ENCODE measurements around the gene PPP2R2D.

Gene PPP2R2D

DNA sequence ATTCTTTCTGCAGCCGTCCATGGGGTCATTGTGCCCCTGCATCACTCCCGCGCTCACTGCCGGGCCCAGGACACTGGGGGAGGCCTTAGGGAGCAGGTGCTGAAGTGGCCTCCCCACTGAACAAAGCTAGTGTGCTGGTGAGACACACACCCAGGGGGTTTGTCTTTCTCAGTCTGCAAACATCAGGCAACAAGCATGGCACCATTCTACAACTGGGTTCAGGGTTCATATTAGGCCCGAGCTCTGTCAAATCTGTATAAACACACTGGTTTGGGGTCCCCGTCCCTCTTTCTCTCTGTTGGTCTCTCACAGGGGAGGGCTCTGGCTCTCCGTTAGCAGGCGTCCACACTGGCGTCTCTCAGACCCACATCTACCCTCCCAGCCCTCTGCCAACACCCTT, 11.1 kb upstream of the PPP2R2D start:
- no peak for DNase-seq (ENCODE audit: low spot score)

DNA sequence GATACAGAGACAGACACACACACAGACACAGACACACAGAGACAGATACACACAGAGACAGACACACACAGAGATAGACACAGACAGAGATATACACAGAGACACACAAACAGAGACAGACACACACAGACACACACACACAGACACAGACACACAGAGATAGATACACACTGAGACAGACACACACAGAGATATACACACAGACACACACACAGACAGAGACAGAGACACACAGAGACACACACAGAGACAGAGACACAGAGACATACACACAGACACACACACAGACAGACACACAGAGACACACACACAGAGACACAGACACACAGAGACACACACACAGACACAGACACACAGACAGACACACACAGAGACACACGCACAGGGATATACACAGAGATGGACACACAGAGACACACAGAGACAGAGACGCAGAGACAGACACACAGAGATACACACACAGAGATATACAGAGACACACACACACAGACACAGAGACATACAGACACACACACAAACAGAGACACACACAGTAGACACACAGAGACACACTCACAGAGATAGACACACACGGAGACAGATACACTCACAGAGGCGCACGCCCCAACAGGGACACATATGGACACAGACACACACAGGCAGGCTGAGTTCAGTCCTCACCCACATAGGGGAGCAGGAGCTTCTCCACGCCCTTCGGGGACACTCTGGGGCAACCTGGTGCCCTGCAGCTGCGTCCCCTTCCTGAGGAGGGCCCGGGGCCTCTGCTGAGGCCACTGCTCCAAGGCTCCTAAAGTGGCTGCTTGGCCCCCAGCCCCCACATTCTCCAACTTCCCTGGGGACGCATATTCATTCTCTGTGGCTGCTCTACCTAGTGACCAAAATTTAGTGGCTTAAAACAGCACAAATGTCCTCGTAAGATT, 10.3 kb upstream of the PPP2R2D start:
- DNase-seq (ENCODE audit: low spot score) = no peak

DNA sequence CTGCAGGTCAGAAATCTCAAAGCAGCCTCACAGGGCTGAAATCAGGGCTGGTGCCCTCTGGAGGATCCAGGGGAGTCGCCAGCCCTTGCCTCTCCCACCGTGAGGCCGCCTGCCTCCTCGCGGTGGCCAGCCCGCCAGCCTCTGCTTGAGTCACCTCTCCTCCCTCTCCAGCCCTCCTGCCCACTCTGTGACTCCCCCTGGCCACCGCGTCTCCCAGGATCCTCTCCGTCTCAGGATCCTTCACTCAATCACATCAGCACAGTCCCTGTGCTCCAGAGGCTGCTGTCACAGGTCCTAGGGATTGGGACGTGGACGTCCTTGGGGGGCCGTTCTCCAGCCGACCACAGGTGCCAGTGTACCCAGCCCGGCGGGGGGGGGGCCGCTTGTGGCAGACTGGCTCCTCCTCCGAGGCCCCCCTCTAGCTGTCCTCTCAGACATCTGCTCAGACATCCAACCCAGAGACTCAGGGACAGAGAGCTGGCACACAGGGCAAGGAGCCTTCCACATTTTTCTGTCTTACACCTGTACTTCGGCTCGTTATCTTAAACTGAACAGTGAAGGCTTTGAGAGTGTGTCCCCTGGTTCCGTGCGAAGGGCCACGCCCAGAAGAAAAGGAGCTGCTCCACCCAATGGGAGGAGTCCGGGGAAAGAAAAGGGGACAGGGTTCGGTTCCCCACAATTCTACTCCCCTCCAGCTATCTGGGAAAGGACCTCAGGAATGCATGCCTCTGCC, 9.4 kb upstream of the PPP2R2D start:
- peak; percentile 82 for DNase-seq (ENCODE audit: low spot score)

DNA sequence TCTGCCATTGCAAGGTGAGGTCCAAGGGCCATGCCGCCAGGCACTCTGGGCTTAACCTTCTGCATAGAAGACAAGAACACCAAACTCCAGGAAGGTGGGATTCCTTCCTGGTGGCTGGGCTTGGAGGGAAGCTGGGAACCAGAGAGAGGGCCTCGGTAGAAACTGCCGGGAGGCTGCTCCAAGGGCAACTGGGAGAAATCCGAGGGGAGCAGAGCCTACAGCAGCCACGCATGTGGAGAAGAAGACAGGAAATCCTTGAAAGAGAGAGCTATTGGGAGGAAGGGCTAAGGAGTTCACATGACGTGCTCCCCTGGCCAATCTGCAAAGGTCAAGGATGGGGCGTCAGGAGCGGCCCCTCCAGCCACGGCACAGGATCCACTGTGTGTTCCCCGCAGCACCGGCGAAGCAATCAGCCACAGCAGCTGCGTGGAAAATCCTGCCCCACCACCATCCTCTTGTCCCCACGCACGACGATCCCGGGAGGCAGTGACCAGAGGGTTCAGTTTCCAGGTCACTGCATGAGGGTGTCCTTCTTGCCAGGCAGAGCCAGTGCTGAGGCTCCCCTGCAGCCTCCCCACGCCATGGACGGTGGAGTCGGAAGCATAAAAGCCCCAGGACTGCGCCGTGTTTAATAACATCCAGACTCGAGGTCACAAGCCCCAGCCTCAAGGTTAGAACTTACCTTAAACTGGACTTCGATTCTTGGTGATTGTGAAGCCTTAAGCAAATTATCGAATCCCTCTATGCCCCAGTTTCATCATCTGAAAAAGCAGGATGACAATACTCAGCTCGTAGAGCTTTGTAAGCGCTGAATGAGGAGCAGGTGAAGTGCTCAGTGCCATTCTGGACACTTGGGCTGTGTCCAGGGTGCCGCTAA, 8.6 kb upstream of the PPP2R2D start:
- DNase-seq (ENCODE audit: low spot score) = no peak

DNA sequence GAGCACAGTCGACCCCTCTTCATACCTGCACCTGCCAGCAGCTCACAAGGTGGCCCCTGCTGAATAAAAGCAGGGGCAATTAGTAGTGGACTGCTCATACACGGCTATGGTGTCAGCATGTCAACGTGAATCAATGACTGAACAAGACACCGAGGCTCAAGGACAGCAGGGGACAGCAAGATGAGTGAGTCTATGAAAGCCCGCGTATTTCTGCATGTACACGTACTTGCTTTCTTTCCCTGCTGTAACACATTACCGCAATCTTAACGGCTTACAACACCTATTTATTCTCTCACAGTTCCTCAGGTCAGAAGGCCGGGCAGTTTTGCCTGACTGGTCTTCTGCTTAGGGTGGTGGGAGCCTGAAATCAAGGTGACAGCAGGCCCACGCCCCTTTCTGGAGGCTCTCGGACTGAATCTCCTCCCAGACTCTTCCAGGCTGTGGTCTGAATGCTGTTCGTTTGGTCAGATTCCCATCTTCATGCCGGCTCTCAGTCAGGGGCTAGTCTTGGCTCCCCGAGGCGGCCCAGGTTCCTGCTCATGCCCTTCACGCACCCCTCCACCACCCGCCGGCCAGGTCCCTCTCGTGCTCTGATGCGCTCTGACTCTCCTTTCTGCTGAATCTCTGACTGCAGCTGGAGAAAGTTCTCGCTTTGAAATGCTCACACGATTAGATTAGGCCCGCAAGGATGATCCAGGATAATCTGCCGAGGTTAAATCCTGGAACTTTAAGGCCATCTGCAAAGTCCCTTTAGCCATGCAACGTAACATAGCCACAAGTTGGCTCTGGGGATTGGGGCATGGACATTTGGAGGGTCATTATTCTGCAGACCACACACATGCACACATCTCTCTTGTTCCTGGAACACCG, 7.8 kb upstream of the PPP2R2D start:
- DNase-seq (ENCODE audit: low spot score) = no peak

DNA sequence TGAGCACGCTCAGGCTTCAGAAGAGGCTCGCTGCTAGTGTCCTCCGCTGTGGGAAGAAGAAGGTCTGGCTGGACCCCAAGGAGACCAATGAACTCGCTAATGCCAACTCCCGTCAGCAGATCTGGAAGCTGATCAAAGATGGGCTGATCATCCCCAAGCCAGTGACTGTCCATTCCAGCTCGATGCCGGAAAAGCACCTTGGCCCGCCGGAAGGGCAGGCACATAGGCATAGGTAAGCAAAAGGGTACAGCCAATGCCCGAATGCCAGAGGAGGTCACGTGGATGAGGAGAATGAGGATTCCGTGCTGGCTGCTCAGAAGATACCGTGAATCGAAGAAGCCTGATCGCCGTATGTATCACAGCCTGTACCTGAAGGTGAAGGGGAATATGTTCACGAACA, 5.7 kb upstream of the PPP2R2D start:
- no peak for DNase-seq (ENCODE audit: low spot score)

DNA sequence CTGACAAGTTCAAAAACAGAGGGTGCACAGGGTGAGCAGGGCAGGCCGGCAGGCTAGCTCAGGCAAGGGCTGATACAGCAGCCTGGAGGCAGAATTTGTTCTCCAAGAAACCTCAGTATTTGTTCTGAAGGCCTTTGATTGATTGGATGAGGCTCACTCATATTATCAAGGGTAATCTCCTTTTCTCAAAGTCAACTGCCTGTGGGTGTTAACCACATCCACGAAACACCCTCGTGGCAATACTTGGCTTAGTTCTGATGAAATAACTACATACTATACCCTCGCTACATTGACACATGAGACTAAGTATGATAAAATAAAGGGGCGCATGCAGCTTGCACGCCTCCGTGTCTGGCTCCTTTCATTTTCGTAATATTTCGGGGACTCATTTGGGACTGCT, 4.4 kb upstream of the PPP2R2D start:
- DNase-seq (ENCODE audit: low spot score) = no peak

DNA sequence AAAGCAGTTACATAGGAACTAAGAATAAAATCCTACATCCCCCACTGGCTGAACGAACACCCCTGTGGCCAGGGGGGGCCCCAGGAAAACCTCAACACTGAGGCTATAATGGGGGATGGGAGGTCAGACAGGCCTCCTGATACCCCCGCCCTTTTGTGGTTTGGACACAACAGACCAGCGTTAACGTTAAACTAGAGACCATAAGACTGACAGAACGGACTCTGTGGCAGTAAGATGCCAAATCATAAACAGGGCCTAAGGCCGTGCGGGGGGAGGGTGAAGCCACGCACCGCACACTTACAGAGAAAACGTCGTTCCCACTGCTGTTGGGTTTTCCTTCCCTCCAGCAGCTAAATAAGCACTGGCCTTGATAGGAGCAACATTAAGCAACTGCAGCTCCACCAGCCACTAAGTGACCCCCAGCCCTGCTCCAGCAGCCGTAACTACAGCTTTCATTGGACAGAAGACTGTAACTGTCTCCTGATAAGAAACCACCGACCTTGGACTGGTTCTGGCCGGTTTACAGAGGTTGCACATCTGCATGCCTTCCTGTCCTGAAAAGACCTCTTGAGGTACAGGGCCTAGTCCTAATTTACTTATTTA, 3.4 kb upstream of the PPP2R2D start:
- DNase-seq (ENCODE audit: low spot score) = no peak

DNA sequence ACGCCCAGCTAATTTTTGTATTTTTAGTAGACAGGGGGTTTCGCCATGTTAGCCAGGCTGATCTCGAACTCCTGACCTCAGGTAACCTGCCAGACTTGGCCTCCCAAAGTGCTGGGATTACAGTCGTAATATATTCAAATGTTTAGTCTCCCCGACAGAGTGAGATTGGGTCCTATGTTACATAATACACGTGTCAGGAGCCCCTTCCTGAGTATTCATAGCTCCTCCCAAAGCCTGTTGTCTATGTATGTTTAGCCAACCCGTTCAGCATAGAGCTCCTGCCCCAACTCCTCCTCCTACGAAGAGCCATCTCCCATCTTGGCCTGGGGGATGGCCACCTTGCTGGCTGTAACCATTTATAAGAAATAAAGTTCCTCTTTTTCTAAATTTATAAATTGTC, 2.7 kb upstream of the PPP2R2D start:
- DNase-seq (ENCODE audit: low spot score) = no peak

DNA sequence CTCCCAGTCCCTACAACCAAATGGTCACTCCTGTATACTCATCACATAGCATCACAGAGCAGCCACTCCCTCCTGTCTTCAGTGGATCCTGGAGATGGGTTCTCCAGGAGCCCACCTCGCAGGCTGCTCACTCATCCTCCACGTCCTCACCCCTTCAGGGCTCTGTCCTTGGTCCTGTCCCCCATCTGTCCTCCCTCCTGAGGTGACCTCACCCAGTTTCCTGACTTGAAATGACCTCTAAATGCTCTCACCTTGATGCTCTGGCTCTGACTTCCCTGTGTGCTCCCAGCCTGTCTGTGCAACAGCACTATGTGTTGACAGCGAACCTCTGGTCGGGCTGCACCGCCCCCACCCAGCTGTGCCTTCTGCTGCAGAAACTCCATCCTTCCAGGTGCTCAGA, 2.1 kb upstream of the PPP2R2D start:
- no peak for DNase-seq (ENCODE audit: low spot score)

DNA sequence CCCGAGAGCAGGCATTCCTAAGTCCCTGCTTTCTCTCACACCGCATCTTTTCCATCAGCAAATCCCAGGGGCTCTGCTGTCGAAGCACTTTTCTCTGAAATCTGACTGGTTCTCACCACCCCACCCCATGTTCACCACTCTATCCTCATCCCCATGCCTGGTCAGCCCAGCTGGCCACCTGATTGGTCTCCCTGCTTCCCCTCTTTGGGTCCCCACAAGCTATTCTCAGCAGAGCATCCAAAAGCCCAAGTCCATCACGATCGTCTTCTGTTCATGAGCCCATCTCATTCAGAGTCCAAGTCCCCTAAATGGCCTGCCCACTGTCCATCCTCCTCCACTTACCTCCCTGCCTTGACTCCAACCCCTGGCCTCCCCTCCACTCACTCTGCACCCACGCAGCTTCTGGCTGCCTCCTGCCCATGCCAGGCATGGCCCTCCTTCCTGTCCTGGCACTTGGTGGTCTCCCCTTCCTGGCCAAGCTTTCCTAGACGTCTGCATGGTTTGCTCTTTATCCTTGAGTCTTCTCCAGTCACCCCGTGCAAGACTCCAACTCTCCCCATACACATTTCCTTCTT, 1.6 kb upstream of the PPP2R2D start:
- no peak for DNase-seq (ENCODE audit: low spot score)

DNA sequence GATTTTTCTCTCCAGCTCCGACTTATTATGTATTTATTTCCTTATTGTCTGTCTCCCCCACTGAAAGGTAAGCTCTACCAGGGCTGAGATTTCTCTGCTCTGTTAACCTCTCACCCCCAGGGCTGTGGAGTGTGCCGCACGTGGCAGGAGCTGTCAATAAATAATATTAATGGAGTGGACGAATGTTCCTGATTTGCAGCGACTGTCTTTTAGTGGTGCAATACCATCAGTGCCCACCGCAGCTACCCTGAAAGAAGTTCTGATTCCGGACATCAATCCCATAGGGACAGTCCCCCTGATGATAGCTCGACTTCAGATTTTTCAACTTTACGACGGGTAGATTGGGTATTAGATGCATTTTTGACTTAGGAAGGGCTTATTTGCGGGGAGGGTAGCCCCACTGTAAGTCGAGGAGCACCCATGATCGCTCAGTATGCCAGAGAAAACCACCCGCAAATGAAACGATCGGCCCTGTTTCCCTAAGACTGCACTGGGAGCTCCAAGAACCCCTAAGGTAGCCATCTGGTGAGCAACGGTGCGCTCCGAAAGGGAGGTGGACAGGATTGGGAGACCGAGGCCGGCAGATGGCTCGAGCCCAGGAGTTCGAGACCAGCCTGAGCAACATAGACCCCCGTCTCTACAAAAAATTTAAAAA, 986 bp upstream of the PPP2R2D start:
- DNase-seq (ENCODE audit: low spot score) = peak; percentile 47

DNA sequence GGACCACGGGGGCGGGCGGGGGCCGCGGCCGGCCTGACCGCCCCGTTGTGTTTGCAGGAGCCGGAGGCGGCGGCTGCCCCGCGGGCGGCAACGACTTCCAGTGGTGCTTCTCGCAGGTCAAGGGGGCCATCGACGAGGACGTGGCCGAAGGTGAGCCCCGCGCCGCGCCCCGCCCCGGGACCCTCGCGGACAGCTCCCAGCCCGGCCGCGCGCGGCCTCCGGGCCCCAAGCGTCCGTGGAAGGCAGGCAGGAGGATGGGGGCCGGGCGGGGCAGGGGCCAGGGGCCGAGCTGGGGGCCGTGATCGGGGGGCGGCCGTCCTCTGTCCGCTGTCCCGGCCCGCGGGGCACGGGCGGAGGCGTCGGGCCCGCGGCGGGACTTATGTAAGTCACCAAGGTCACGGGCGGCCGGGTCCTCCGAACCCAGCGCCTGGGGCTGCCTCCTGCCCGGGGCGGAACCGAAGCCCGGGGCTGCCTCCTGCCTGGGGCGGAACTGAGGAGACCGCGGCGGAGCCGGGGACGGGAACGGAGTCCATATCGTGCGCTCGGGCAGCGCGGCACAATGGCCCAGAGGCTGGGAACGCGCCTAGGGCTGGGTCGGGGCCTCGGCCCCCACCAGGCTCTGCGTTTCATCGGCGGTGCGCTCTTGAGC, 497 bp downstream of the PPP2R2D start:
- DNase-seq (ENCODE audit: low spot score) = peak; percentile 54

DNA sequence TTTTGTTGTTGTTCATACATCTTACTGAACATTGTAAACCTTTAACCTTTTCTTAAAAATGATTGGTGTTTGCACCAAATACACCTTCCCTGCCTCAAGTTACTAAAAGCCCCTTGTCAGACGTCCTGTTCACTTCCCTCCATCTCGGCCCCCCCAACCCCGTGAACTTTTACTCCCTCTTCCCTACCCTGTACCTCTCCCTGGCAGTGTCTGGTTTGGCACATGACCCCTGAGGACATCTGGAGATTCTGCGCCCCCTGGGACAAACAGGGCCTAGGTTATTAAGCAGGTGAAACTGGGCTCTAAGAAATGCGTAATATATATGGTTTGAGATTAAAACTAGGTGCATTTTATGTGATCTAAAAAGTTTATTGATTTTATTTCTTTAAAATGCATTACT, 1.4 kb downstream of the PPP2R2D start:
- DNase-seq (ENCODE audit: low spot score) = no peak

DNA sequence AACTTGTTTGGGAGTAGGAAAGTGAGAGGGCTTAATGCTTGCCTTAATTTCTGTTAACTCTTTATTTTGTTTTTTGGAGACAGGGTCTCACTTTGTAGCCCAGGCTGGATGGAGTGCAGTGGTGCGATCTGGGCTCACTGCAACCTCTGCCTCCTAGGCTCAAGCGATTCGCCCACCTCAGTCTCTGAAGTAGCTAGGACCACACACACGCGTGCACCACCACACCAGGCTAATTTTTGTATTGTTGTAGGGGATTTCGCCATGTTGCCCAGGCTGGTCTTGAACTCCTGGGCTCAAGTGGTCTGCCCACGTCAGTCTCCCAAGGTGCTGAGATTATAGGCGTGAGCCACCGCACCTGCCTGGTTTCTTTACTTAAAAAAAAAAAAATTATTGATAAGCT, 1.9 kb downstream of the PPP2R2D start:
- DNase-seq (ENCODE audit: low spot score) = no peak

DNA sequence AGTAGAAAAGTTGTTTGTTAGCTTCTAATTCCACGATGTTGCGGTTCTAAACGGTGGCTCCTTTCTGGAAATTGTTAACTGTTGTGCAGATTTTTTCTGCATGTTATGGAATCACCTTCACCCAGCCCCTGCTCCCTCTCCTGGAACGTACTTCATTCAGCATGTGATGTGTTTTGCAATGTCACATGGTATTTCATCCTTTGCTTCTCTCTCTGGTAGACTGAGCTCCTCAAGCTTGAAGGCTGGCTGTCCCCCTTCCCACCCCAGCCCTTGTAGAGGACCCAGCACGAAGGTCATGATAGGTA, 4.4 kb downstream of the PPP2R2D start:
- DNase-seq (ENCODE audit: low spot score) = no peak

DNA sequence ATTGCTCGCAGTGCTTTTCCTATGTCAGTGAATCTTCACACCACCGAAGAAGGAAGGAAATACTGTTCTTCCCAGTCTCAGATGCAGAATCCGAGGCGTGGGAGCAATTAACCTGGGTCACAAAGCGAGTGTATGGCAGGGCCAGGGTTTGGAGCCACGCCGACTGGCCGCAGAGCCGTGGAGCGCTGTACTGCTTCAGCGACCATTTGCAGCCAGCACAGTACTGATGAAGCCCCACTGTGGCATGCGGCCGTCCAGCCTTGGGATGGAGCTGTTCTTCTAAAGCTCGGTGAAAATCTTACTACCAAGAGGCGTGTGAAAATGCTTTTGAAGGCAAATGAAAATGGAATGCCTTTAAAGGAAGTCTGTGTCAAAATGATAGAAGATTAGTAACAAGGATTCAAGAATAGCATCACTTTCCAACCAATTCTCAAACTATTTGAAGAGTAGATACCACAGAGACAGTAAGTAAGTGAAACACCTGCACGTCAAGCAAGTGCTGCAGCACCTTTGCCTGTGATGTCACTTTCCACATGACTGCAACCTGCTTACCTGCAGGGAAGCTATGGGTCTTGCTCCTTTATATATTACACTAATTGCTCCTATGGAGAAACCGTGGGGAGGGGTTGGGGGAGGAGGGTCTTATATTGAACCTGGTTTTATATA, 4.9 kb downstream of the PPP2R2D start:
- no peak for DNase-seq (ENCODE audit: low spot score)

DNA sequence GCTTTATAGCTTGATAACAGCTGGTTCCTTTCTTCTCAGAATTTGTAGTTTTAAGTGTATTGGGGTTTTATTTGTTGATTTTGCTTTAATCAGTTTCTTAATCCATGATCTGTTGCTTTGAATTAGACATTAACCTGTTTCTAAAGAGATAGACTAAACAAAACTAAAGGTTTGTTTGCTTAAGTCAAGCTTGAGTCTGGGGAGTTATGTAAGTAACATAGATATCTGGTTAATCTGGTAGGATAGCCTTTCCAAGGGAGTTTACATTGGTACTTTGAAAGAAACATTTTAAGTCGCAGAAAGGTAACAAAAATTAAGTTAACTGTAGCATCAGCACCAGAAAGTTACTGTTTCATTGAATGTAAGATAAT, 5.4 kb downstream of the PPP2R2D start:
- DNase-seq (ENCODE audit: low spot score) = no peak

DNA sequence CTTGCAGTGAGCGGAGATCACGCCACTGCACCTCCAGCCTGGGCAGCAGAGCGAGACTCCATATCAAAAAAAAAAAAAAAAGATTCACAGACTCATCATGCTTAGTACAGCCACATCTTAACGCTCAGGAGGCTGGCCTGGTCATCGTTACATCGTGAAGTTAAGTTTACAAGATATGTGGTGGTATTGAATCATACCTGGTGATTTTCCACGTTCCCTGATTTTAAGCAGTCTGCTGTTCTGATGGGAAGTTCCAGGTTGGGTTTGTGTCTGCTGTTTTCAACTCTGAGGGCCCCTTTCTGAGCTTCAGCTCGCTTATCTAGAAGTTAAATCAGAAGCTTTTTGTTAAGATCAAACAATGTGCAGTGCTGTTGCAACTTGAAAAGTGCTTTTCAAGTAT, 6.9 kb downstream of the PPP2R2D start:
- no peak for DNase-seq (ENCODE audit: low spot score)

Data from iPS-NIHi11 (cell line).